ENCODE data around the gene INPP5D.
"Not testable (repeated sequence)": the region's sequence is repeated elsewhere in the genome, so short reads cannot be mapped to it uniquely, and the experiment has no call there.

INPP5D gene

GRCh38 chr2:233059797-233060500, at the start of gene INPP5D:
INPP5D (plus strand) TSS chr2:233060342; CDS start chr2:233060479, 137 bp downstream.
- DNase-seq (ENCODE audit: low spot score): no peak

GRCh38 chr2:233010569-233011267, 49.4 kb upstream of the INPP5D start:
- DNase-seq (ENCODE audit: low spot score): no peak

- DNase-seq (ENCODE audit: low spot score): no peak
Measured at GRCh38 chr2:233011268-233011650, 48.9 kb upstream of the INPP5D start.

GRCh38 chr2:233011702-233012131, 48.4 kb upstream of the INPP5D start:
- DNase-seq (ENCODE audit: low spot score): no peak

- no peak for DNase-seq (ENCODE audit: low spot score)
Measured at GRCh38 chr2:233012301-233012971, 47.7 kb upstream of the INPP5D start.

GRCh38 chr2:233013027-233013461, 47.1 kb upstream of the INPP5D start, which contains the start of gene NGEF:
NGEF (minus strand) TSS chr2:233013256; CDS start chr2:232974890, 38,366 bp downstream.
- DNase-seq (ENCODE audit: low spot score): no peak

GRCh38 chr2:233013650-233014049, 46.5 kb upstream of the INPP5D start:
- DNase-seq (ENCODE audit: low spot score): no peak

- no peak for DNase-seq (ENCODE audit: low spot score)
Measured at GRCh38 chr2:233015019-233015645, 45.0 kb upstream of the INPP5D start.

- DNase-seq (ENCODE audit: low spot score): no peak
Measured at GRCh38 chr2:233017947-233018346, 42.2 kb upstream of the INPP5D start.

GRCh38 chr2:233019610-233020009, 40.5 kb upstream of the INPP5D start:
- DNase-seq (ENCODE audit: low spot score): not testable (repeated sequence)

- no peak for DNase-seq (ENCODE audit: low spot score)
Measured at GRCh38 chr2:233020454-233020853, 39.7 kb upstream of the INPP5D start.

- no peak for DNase-seq (ENCODE audit: low spot score)
Measured at GRCh38 chr2:233021771-233022170, 38.4 kb upstream of the INPP5D start.

- no peak for DNase-seq (ENCODE audit: low spot score)
Measured at GRCh38 chr2:233022561-233022960, 37.6 kb upstream of the INPP5D start.

- DNase-seq (ENCODE audit: low spot score): no peak
Measured at GRCh38 chr2:233023007-233023760, 37.0 kb upstream of the INPP5D start.

GRCh38 chr2:233023761-233024410, 36.3 kb upstream of the INPP5D start:
- no peak for DNase-seq (ENCODE audit: low spot score)

GRCh38 chr2:233025706-233026105, 34.4 kb upstream of the INPP5D start:
- DNase-seq (ENCODE audit: low spot score): no peak

- no peak for DNase-seq (ENCODE audit: low spot score)
Measured at GRCh38 chr2:233026198-233026813, 33.8 kb upstream of the INPP5D start.

- no peak for DNase-seq (ENCODE audit: low spot score)
Measured at GRCh38 chr2:233029321-233029720, 30.8 kb upstream of the INPP5D start.

- no peak for DNase-seq (ENCODE audit: low spot score)
Measured at GRCh38 chr2:233031556-233032500, 28.3 kb upstream of the INPP5D start.

All from iPS-NIHi11 (cell line).